Stimulated activated CD4-positive, alpha-beta T cell treated with anti-CD3 and anti-CD28 coated beads, Interleukin-1b, Interleukin-23, amount 100 ng/mL, for 1 hour (primary cell): Measurements from ENCODE around the gene MEIS3.

Source experiments
- DNase-seq, 2 donors: peaks; one replicate each; pipeline ENCODE4 v3.0.0-alpha.2; 2020; ENCODE audit warnings: low read depth in 2 of 2

Gene MEIS3

DNA sequence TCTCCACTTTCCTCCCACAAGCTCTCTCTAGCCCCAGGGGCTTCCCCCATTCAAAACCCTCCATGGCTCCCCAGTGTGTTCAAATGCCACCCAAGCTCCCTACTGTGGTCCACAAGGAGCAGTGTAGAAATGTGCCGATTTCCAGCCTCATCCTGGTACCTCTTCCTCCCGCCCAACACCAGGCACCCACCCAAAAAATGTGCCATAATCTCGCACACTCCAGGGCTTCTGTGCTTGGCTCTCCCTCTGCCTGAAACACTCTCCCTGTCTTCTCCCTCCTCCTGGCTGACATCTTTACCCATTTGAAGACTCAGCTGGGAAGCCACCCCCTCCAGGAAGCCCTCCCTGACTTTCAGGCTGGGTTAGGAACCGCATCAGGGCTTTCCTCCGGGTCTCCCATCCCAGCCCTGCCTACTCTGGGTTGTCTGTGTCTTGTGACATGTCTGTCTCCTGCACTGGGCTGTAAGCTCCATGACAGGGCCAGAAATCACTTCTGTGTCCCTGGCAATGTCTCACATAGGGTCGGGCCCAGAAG is 16.6 kb upstream of the MEIS3 start:
- DNase-seq = no peak

- no peak for DNase-seq
Measured at GRCh38 chr19:47435196-47435595, 15.9 kb upstream of the MEIS3 start.

GRCh38 chr19:47434088-47434487 is 14.8 kb upstream of the MEIS3 start:
- DNase-seq = no peak

DNA sequence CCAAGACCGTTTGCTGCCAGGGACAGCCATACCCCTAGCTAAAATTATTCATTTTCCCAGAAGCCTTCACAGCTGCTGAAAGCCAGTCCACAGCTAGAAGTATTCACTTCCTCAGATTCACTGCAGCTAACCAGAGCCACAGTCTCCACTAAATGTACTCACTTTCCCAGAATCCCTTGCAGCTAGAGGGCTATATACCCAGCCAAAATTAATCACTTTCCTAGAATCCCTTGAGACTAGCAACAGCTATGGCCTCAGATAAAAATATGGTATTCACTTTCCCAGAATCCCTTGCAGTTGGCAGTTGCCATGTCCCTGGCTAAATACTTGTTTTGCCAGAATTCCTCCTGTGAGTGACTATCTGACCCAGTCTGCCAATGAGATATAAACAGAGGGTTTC is 13.8 kb upstream of the MEIS3 start:
- no peak for DNase-seq

DNA sequence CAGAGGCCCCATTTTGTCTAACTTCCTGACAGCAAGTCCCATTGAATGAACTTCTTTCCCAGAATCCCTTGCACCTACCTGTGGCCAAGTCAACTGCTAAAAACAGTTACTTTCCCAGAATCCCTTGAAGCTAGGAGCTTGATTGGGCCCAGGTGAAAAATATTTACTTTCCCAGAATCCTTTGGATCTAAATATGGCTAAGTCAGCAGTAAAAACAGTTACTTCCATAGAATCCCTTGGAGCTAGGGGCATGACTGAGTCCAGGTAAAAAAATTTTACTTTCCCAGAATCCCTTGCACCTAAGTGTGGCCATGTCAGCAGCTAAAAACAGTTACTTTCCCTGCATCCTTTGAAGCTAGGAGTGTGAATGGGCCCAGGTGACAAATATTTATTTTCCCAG is 13.2 kb upstream of the MEIS3 start:
- no peak for DNase-seq

- no peak for DNase-seq
Measured at GRCh38 chr19:47432091-47432490, 12.8 kb upstream of the MEIS3 start.

DNA sequence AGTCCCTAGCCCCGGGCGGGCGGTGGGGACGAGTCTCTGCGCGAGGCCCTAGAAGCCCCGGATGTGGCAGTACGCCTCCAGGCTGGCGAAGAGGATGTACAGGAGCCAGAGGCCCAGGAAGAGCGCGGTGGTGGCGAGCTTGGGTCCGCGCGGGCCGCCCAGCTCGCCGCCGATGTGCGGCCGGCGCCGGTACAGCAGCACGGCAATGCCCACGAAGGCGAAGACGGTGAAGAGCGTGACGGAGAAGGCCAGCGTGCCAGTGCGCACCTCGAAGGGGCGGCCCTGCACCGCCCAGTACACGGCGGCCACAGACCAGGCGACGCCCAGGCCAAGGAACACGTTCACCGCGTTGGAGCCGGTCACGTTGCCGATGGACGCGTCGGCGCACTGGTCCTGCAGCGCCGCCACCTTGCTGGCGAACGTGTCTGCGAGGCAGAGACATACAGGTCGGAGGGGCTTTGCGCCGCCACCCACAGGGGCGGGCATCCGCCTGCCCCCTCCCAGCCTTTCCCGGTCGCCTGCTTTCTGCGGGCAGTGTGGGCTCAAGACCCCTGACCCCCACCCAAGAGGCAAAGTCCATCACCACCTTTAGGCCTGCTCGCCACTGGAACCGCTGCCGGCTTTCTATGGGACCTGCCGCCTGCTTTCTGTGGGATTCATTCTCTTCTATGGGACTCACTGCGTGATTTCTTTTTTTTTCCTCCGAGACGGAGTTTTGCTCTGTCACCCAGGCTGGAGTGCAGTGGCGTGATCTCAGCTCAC is 10.9 kb upstream of the MEIS3 start:
- DNase-seq = no peak

DNA sequence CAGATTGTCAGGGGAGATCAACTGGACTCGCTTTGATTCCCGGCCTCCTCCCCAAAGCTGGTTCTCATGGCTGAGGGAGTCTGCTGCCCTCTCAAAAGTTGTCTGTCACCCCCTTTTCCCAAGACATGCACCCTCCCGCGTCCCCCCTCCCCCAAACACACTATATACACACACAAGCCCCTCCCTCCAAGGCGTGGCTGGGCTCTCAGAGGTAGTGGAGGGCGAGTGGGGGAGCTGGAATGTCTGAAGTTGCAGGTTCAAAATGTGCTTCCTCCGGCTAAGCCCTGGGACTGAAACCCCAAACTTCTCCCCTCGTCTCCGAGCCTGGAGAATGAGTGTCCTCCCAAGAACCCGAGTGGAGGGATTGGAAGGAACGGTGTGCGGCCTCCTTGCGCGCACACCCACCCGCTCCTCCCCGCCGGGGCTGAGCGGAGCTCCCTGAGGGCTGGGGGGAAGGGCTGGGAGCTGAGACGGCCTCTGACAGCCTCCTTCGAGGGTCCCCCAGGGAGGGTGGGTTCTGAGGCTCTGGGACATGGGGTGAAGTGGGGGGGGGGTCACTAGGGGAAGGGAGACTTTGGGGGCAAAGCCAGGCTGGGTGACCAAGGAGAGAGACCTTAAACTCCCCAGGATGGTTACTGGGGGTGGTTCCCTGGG is 9.9 kb upstream of the MEIS3 start:
- DNase-seq = no peak

DNA sequence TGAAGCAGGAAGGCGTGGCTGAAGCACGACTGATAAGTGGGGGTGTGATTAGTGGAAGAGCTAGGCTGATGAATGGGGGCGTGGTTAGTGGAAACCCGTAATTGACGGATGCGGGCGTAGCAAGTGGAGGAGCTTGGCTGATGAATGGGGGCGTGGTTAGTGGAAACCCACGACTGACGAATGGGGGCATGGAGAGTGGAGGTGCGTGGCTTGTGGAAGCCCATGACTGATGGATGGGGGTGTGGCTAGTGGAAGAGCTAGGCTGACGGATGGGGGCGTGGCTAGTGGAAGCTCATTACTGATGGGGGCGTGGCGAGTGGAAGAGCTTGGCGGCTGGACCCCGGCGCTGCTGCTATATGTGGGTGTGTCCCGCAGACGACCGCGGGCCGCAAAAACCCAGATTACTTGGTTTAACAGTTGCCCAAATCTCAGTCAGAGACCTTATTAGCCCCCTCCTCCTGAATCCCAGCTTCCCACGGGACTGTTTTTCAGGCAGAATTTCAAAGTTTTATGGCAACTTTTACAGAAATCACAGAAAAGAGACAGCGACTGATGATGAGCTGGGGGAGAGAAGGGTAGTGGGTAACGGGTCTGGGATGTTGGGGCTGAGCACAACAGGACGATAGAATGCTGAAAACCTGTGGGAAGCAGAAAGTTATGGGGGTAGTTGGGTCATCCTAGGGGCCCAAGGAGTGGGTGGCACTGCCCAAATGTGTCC is 9.0 kb upstream of the MEIS3 start:
- peak; percentile 54 to 62 for DNase-seq

DNA sequence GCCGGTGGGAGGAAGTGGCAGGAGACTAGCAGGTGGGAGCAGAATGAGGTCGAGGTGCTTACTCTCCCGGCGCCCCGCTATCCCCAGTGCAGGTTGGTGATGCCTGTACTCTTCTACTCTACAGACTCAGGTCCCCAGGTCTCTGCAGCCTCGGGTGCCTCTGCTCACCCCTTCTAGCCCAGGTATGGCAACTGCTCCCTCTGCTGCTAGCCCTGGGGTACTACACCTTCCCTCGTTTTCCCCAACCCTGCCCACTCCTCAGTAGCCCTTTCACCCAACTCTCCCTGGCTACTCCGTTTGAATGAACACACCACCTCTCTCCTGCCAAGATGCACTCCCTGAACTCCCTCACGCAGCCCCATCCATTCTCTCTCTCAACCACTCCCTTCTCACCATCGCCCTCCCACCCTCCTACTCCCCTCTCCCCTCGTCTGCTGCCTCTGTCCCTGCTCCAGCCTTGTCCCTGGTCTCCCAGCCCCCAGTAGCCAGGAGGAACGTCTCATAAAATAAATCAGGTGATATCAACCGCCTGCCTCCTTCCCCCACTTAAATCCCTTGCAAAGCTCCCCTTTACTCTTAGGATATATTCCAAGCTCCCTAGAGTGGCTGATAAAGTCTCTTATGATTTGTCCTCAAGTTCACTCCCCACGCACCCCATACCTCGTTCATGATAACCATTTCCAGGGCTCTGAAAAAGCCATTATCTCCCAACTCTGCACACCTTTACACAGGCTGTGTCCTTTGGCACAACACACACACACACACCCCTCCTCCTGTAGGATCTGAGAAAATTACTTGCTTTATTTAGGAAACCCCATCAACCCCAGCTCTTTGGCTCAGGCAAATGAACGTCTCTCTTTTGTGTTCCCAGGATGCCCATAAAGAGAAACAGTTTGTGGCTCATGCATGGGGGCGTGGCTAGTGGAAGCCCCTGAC is 8.2 kb upstream of the MEIS3 start:
- peak; percentile 22 to 63 for DNase-seq

DNA sequence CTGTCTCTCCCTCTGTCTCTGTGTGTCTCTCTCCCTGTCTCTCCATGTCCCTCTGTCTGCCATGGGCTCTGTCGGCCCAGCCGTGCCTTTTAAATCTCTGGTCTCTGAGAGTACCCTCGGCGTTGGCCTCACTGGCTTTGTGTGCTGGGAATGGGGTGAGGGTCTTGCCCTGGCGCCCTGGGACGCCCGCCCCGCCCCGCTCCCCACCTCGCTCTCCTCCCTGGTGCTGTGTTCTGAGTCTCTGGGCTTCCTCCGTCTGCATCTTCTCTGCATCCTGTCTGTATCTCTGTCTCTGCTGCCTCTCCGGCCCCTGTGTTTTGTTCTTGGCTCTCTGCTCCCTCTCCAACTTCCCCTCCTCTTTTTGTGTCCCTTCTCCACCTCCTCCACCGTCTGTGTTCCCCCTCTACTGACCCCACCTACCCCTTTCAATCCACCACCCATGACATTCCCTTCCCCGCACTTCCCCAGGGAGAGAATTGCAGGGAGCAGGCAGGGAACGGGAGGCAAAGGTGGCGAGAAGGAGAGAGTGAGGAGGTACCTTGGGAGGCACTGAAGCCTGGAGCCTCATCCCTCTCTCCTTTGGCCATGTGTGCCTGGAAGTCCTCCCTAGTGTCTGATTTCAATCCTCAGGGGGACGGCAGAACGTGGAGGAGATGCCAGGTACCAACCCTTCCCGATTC is 4.0 kb upstream of the MEIS3 start:
- DNase-seq = no peak

GRCh38 chr19:47422417-47423163 is 3.3 kb upstream of the MEIS3 start:
- DNase-seq = no peak

DNA sequence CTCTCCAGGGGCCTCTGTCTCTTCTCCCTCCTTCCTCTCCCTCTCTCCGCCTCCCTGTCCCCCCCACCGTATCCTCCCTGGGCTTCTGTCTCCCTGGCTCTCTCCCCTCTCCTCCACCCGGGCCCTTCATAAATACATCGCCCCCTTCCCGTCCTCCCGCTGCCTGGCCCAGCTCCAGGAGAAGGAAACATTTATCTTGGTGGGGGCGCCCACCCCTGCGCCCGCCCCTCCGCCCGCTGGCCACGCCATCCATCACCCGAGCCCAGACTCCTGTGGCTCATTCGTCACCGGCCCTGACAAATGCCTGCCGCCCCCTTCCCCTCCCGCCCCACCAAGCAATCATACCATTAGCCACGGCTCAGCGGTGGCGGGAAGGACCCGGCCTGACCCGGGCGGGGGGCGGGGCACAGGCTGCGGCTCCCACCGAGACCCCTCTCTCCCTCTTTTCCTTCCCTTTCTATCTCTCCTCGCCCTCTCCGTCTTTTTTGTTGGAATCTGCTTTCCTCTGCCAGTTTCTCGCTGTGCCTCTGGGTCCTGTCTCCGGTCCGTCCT is 2.6 kb upstream of the MEIS3 start:
- DNase-seq = no peak

DNA sequence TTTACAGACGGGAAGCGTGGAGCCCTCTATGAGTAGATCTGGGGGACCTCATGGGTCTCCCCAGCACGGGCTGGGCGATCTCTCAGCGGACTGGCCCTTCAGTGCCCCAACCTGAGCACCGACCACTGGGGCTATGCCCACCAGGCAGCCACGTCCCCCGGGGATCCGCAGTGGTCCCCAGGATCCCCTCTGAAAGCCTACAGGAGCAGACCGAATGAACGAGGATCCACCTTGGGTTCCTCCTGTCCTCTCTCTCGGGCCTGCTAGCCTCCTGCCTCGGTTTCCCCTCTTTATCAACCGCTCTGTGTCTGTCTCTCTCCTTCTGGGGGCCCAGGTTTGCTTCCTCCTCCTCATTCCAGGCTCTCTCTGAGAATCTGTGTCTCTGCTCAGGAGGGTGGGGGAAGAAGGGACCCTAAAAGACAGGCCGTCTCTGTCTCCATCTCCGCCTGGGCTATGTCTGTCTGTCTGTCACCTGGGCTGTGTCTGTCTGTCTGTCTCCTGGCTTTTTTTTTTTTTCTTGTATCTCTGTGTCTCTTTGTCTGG is 2.0 kb upstream of the MEIS3 start:
- DNase-seq = no peak

DNA sequence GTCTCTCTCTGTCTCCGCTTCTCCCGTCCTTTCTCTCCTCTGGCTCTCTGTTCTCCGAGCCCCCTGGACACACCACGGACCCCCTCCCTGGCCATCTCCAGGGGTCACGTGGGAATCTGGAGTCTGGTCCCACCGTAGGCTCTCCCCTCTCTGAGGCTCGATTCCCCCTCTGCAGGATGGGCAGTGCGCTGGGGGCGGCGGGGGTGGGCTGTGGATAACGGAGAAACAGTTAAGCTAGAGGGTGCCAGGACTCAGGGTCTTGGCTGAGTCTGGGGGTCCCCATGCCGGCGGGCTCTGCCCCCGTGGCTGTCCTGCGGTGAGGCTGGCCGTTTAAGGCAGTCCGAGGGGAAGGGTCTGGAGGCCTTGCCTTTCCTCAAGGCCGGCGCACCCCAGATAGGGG is 462 bp upstream of the MEIS3 start:
- DNase-seq = no peak

DNA sequence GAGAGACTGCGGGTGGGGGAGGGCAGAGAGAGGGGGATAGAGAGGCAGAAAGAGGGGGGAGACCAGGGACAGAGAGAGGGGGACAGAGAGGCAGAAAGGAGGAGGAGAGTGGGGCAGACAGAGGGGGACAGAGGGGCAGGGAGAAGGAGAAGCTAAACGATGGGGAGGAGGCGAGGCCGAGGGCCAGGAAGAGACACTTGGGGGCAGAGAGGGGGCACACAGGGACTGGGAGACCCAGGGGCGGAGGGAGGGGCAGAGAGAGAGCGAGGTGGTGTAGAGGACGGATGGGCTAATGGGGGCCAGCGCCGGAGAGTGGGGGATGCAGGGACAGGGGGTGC is 666 bp downstream of the MEIS3 start:
- DNase-seq = no peak

DNA sequence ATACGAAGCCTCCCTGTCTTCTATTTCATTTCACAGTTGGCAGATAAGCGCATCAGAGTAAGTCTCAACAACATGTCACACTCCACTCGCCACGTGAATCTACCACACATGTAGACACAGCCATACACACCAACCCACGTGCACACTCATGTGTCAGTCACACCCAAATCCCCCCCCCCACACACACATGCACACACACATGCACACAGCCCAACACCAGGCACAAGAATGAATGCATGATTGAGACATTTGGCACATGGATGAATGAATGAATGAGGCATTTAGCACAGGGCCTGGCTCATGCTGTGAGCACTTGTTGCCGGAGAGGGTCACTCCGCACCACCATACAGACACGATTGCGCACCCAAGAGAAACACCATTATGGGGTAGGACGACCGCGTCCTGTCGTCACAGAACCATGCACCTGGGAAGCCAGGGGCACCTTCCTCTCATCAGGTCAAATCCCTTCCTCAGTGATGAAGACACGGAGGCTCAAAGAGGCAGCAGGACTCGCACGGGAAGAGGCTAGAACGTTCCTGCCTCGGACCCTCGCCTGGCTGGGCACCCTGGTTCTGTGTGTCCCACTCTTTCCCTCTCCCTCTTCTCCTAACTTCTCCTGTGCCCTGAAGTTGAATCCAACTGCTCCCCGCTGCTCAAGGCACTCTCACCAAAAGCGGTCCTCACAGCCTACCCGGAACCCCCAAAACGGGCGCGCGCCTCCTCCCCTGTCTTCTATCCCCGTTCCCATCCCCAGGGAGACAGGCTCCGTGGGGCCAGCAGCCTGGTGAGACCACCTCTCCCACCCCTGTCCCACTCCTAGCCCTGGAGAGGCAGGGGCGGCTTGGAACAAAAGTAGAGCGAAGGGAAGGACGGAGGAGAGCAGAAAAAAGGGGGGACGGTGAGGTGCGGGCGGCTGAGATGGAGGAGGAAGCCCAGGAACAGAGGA is 1.3 kb downstream of the MEIS3 start:
- no peak for DNase-seq

GRCh38 chr19:47417107-47417745 is 2.1 kb downstream of the MEIS3 start:
- no peak for DNase-seq
